Measurements from ENCODE around the gene LOXL3. TPM values are rescaled to one million over a fixed set of nuclear protein-coding genes. Genes with fewer than 3 reads are reported as not detected.

The LOXL3 gene
- total RNA-seq, 1 experiment from 2014 or later = 29.0 TPM

GRCh38 chr2:74510272-74510671 is 43.5 kb downstream of the LOXL3 start:
- H3K27me3 Mint-ChIP-seq (ENCODE audit: low read depth) = peaks cover 78% of the 10 kb centered on the region
- no CpG with 5 or more reads among the region's 4 CpGs for WGBS (ENCODE audit: extremely low coverage, insufficient read length, low lambda C conversion rate)
- peaks cover 53% of the 10 kb centered on the region for H3K27me3 ChIP-seq (ENCODE audit: insufficient read depth, low read length)

More at GRCh38 chr2:74510272-74510671, 43.5 kb downstream of the LOXL3 start:
- TF ChIP-seq CTCF (conservative IDR thresholded peaks at IDR 0.05) = no peak
- Histone ChIP-seq H2BK15ac (ENCODE audit: low read depth, low read length) (no peak overlapping the region), H2BK5ac (ENCODE audit: insufficient read length, low read length) (no peak overlapping the region), H3K56ac (ENCODE audit: insufficient read length, low read depth, low read length) (no peak overlapping the region), H3K79me2 (ENCODE audit: insufficient read depth, low read length) (no peaks in the 10 kb centered on the region), H2BK20ac (ENCODE audit: low read depth, low read length, poor library complexity, severe bottlenecking) (no peak overlapping the region), H3K23me2 (ENCODE audit: insufficient read length, low read depth, low read length, poor library complexity, severe bottlenecking) (peaks cover 20% of the 10 kb centered on the region), H3T11ph (ENCODE audit: low read length) (no peak overlapping the region), H4K20me1 (ENCODE audit: control insufficient read depth, insufficient read depth, insufficient read length) (no peaks in the 10 kb centered on the region), H2BK120ac (ENCODE audit: low read depth, low read length, poor library complexity, severe bottlenecking) (no peak overlapping the region), H3K4me2 (ENCODE audit: insufficient read depth, insufficient read length, low read length) (no peak overlapping the region), H3K9me3 (ENCODE audit: control insufficient read depth, low read depth, low read length) (no peaks in the 10 kb centered on the region), H4K8ac (replicated peaks; ENCODE audit: insufficient read length, low read depth, low read length) (no peak overlapping the region), H2AK5ac (ENCODE audit: insufficient read length, low read length) (no peak overlapping the region), H4K5ac (ENCODE audit: insufficient read length, low read depth, low read length) (no peak overlapping the region), H3K18ac (ENCODE audit: insufficient read length, low read depth, low read length) (no peak overlapping the region), H3K4ac (ENCODE audit: low read depth, low read length) (no peak overlapping the region), H2AFZ (ENCODE audit: low read length) (no peak overlapping the region), H2BK12ac (ENCODE audit: insufficient read length, low read depth, low read length) (no peak overlapping the region), H3K4me1 (ENCODE audit: insufficient read depth, low read length) (peaks cover 3% of the 10 kb centered on the region; the same call in 1 of the 2 replicates), H3K27ac (ENCODE audit: insufficient read length, low read depth, low read length) (no peak overlapping the region), H3K79me1 (ENCODE audit: insufficient read depth, low read depth, low read length, poor library complexity, severe bottlenecking) (no peaks in the 10 kb centered on the region), H3K14ac (ENCODE audit: insufficient read depth, low read length) (no peak overlapping the region), H4K91ac (ENCODE audit: insufficient read length, low read depth, low read length) (no peak overlapping the region), H3K9ac (ENCODE audit: extremely low read depth, insufficient read length, low read length) (no peak overlapping the region), H3K23ac (ENCODE audit: insufficient read length, low read depth, low read length) (no peak overlapping the region)
- Mint-ChIP-seq H3K4me3 (no peak overlapping the region), H3K4me1 (peaks cover 27 to 31% of the 10 kb centered on the region in 2 experiments), H3K36me3 (ENCODE audit: insufficient read depth in 1 of 3, low read depth in 3 of 3) (peaks cover 11 to 17% (median 15%) of the 10 kb centered on the region in 3 experiments), H3K9me3 (peaks cover 5 to 10% of the 10 kb centered on the region in 2 experiments), H3K27ac (no peak overlapping the region)
- no peak for DNase-seq

Data from H9 (cell line).